H9 (cell line): ENCODE data around the gene CCIN. TPM values are rescaled to one million over a fixed set of nuclear protein-coding genes. Genes with fewer than 3 reads are reported as not detected.
"Not testable (repeated sequence)": the region's sequence is repeated elsewhere in the genome, so short reads cannot be mapped to it uniquely, and the experiment has no call there.

Experiments used
- DNase-seq: peaks from one replicate; pipeline ENCODE4 v3.0.0-alpha.2; 2017
- H2AFZ ChIP-seq: one replicate; pipeline ENCODE4 v1.6.1; 2013; ENCODE audit warnings: mild to moderate bottlenecking, low read length, control low read depth, moderate library complexity
- H2AK5ac ChIP-seq: 2 replicates; pipeline ENCODE4 v1.6.1; 2013; ENCODE audit warnings: low read length, control low read depth, mixed read lengths; ENCODE audit not compliant: insufficient read length
- H2BK120ac ChIP-seq: one replicate; pipeline ENCODE4 v1.6.1; 2013; ENCODE audit warnings: low read depth, mild to moderate bottlenecking, low read length, control low read depth, inconsistent platforms; ENCODE audit not compliant: poor library complexity, severe bottlenecking
- H2BK12ac ChIP-seq: 2 replicates; pipeline ENCODE4 v1.6.1; 2013; ENCODE audit warnings: low read length, control low read depth, mixed read lengths, low read depth; ENCODE audit not compliant: insufficient read length
- H2BK15ac ChIP-seq: 2 replicates; pipeline ENCODE4 v1.6.1; 2013; ENCODE audit warnings: low read depth, low read length, control low read depth
- H2BK20ac ChIP-seq: one replicate; pipeline ENCODE4 v1.6.1; 2013; ENCODE audit warnings: low read depth, mild to moderate bottlenecking, low read length, control low read depth, inconsistent platforms; ENCODE audit not compliant: poor library complexity, severe bottlenecking
- H2BK5ac ChIP-seq: 2 replicates; pipeline ENCODE4 v1.6.1; 2013; ENCODE audit warnings: low read length, control low read depth, mixed read lengths; ENCODE audit not compliant: insufficient read length
- H3K14ac ChIP-seq: 2 replicates; pipeline ENCODE4 v1.6.1; 2013; ENCODE audit warnings: low read length, control low read depth; ENCODE audit not compliant: insufficient read depth
- H3K18ac ChIP-seq: 2 replicates; pipeline ENCODE4 v1.6.1; 2013; ENCODE audit warnings: low read depth, mild to moderate bottlenecking, mixed read lengths, low read length, control low read depth; ENCODE audit not compliant: insufficient read length
- H3K23ac ChIP-seq: 2 replicates; pipeline ENCODE4 v1.6.1; 2013; ENCODE audit warnings: low read length, control low read depth, mixed read lengths, low read depth; ENCODE audit not compliant: insufficient read length
- H3K23me2 ChIP-seq: 2 replicates; pipeline ENCODE4 v1.6.1; 2013; ENCODE audit warnings: low read depth, mild to moderate bottlenecking, mixed read lengths, low read length, control low read depth; ENCODE audit not compliant: insufficient read length, poor library complexity, severe bottlenecking
- H3K27ac ChIP-seq: 2 replicates; pipeline ENCODE4 v1.5.1; 2013; ENCODE audit warnings: low read length, control low read depth, mixed read lengths, low read depth; ENCODE audit not compliant: insufficient read length
- H3K27me3 ChIP-seq: 2 replicates; pipeline ENCODE4 v1.6.1; 2013; ENCODE audit warnings: low read length, control low read depth, inconsistent platforms; ENCODE audit not compliant: insufficient read depth
- H3K4ac ChIP-seq: 2 replicates; pipeline ENCODE4 v1.6.1; 2013; ENCODE audit warnings: low read depth, mild to moderate bottlenecking, control low read depth, inconsistent platforms, low read length, moderate library complexity
- H3K4me1 ChIP-seq: 2 replicates; pipeline ENCODE4 v1.6.1; 2013; ENCODE audit warnings: low read length, control low read depth, inconsistent platforms; ENCODE audit not compliant: insufficient read depth
- H3K4me2 ChIP-seq: 2 replicates; pipeline ENCODE4 v1.6.1; 2013; ENCODE audit warnings: low read length, control low read depth, mixed read lengths; ENCODE audit not compliant: insufficient read length, insufficient read depth
- H3K56ac ChIP-seq: 2 replicates; pipeline ENCODE4 v1.6.1; 2013; ENCODE audit warnings: low read depth, mild to moderate bottlenecking, mixed read lengths, low read length, control low read depth; ENCODE audit not compliant: insufficient read length
- H3K79me1 ChIP-seq: 2 replicates; pipeline ENCODE4 v1.6.1; 2013; ENCODE audit warnings: low read depth, mild to moderate bottlenecking, moderate library complexity, low read length, control low read depth, inconsistent platforms; ENCODE audit not compliant: insufficient read depth, poor library complexity, severe bottlenecking
- H3K79me2 ChIP-seq: 2 replicates; pipeline ENCODE4 v1.6.1; 2013; ENCODE audit warnings: low read length, control low read depth, inconsistent platforms; ENCODE audit not compliant: insufficient read depth
- H3K9ac ChIP-seq: 2 replicates; pipeline ENCODE4 v1.6.1; 2013; ENCODE audit warnings: low read length, control low read depth, mixed read lengths; ENCODE audit not compliant: insufficient read length; ENCODE audit errors: extremely low read depth
- H3K9me3 ChIP-seq: one replicate; pipeline ENCODE4 v1.6.1; 2013; ENCODE audit warnings: low read depth, low read length, inconsistent platforms; ENCODE audit not compliant: control insufficient read depth
- H3T11ph ChIP-seq: one replicate; pipeline ENCODE4 v1.6.1; 2013; ENCODE audit warnings: mild to moderate bottlenecking, low read length, control low read depth, inconsistent platforms
- H4K20me1 ChIP-seq: one replicate; pipeline ENCODE4 v1.6.1; 2013; ENCODE audit not compliant: control insufficient read depth, insufficient read length, insufficient read depth
- H4K5ac ChIP-seq: 2 replicates; pipeline ENCODE4 v1.6.1; 2013; ENCODE audit warnings: low read depth, mild to moderate bottlenecking, mixed read lengths, low read length, control low read depth; ENCODE audit not compliant: insufficient read length
- H4K8ac ChIP-seq: replicated peaks from 2 replicates; pipeline ENCODE4 v1.6.1; 2013; ENCODE audit warnings: low read length, control low read depth, mixed read lengths, low read depth; ENCODE audit not compliant: insufficient read length
- H4K91ac ChIP-seq: 2 replicates; pipeline ENCODE4 v1.6.1; 2013; ENCODE audit warnings: low read depth, mild to moderate bottlenecking, moderate library complexity, mixed read lengths, low read length, control low read depth; ENCODE audit not compliant: insufficient read length
- H3K27ac Mint-ChIP-seq, 3 experiments: 2 replicates in 2 of 3; 3 replicates in 1 of 3; pipeline ENCODE4 v1.8.0; 2020 to 2021; ENCODE audit warnings: mixed read lengths in 3 of 3, mild to moderate bottlenecking in 1 of 3, moderate library complexity in 1 of 3
- H3K27me3 Mint-ChIP-seq: 2 replicates; pipeline ENCODE4 v1.8.0; 2021; ENCODE audit warnings: low read depth, mild to moderate bottlenecking, moderate library complexity, mixed read lengths
- H3K36me3 Mint-ChIP-seq, 3 experiments: 2 replicates in 2 of 3; 3 replicates in 1 of 3; pipeline ENCODE4 v1.8.0; 2020 to 2021; ENCODE audit warnings: low read depth in 3 of 3, mixed read lengths in 3 of 3; ENCODE audit not compliant: insufficient read depth in 1 of 3
- H3K4me1 Mint-ChIP-seq, 2 experiments: 2 replicates each; pipeline ENCODE4 v1.8.0; 2020; ENCODE audit warnings: mixed read lengths in 2 of 2
- H3K4me3 Mint-ChIP-seq, 2 experiments: 2 replicates in 1 of 2; 3 replicates in 1 of 2; pipeline ENCODE4 v1.8.0; 2020 to 2021; ENCODE audit warnings: mild to moderate bottlenecking in 2 of 2, mixed read lengths in 2 of 2, moderate library complexity in 1 of 2
- H3K9me3 Mint-ChIP-seq, 2 experiments: 2 replicates in 1 of 2; 3 replicates in 1 of 2; pipeline ENCODE4 v1.8.0; 2020; ENCODE audit warnings: mild to moderate bottlenecking in 2 of 2, mixed read lengths in 2 of 2, moderate library complexity in 1 of 2
- WGBS: extraction: QIAGEN DNeasy Blood & Tissue Kit; methylation state at CpG from one replicate; pipeline ENCODE4 v1.1.7; 2013; ENCODE audit warnings: missing lambda C conversion rate, low lambda C conversion rate, mixed read lengths; ENCODE audit not compliant: insufficient read length; ENCODE audit errors: extremely low coverage; 5-methylcytosine and 5-hydroxymethylcytosine counted together
- total RNA-seq: library from RNA; stranded (reverse); gene quantifications from 2 replicates; pipeline ENCODE4 v1.2.1, GENCODE V29; 2021
- TF ChIP-seq, protein P1 (sequence below): fragments of 200-600 bp; sonication (generic); conservative IDR thresholded peaks from 3 replicates; pipeline ENCODE4 v1.8.0; 2021; ENCODE audit warnings: antibody characterized with exemption, mild to moderate bottlenecking

The CCIN gene
- total RNA-seq, 1 experiment from 2014 or later, result not detected

DNA sequence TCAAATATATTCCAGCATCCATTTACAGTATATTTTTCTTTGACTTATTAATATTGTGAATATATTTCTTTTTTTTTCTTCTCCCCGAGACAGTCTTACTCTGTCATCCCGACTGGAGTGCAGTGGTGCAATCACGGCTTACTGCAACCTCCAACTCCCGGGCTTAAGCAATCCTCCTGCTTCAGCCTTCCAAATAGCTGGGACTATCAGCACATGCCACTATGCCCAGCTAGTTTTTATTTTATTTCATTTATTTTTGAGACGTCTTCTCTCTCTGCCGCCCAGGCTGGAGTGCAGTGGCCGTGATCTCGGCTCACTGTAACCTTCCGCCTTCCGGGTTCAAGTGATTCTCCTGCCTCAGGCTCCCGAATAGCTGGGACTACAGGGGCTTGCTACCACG lies 40.0 kb upstream of the CCIN start:
- Histone ChIP-seq H3T11ph (no peak overlapping the region), H2BK20ac (no peak overlapping the region), H3K79me2 (no peaks in the 10 kb centered on the region), H3K18ac (no peak overlapping the region), H4K91ac (no peak overlapping the region), H3K4ac (no peak overlapping the region), H2BK12ac (no peak overlapping the region), H3K79me1 (no peaks in the 10 kb centered on the region), H4K8ac (no peak overlapping the region), H2BK120ac (no peak overlapping the region), H3K23ac (no peak overlapping the region), H2BK15ac (no peak overlapping the region), H3K27ac (no peak overlapping the region), H3K14ac (no peak overlapping the region), H2BK5ac (no peak overlapping the region), H4K20me1 (no peaks in the 10 kb centered on the region), H3K27me3 (no peaks in the 10 kb centered on the region), H2AK5ac (no peak overlapping the region), H3K9ac (no peak overlapping the region), H3K56ac (no peak overlapping the region), H3K4me1 (peaks cover 2% of the 10 kb centered on the region; the same call in 1 of the 2 replicates), H3K9me3 (no peaks in the 10 kb centered on the region), H4K5ac (no peak overlapping the region), H2AFZ (no peak overlapping the region), H3K23me2 (no peaks in the 10 kb centered on the region), H3K4me2 (no peak overlapping the region)
- H3K27me3 Mint-ChIP-seq, result peaks cover 48% of the 10 kb centered on the region
- no CpG with 5 or more reads among the region's 12 CpGs for WGBS
- DNase-seq, result no peak
- H3K9me3 Mint-ChIP-seq, result no peaks in the 10 kb centered on the region
- TF ChIP-seq, protein P1, sequence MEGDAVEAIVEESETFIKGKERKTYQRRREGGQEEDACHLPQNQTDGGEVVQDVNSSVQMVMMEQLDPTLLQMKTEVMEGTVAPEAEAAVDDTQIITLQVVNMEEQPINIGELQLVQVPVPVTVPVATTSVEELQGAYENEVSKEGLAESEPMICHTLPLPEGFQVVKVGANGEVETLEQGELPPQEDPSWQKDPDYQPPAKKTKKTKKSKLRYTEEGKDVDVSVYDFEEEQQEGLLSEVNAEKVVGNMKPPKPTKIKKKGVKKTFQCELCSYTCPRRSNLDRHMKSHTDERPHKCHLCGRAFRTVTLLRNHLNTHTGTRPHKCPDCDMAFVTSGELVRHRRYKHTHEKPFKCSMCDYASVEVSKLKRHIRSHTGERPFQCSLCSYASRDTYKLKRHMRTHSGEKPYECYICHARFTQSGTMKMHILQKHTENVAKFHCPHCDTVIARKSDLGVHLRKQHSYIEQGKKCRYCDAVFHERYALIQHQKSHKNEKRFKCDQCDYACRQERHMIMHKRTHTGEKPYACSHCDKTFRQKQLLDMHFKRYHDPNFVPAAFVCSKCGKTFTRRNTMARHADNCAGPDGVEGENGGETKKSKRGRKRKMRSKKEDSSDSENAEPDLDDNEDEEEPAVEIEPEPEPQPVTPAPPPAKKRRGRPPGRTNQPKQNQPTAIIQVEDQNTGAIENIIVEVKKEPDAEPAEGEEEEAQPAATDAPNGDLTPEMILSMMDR, result no peak
- H3K27ac Mint-ChIP-seq, result no peak overlapping the region
- no peak overlapping the region for H3K4me3 Mint-ChIP-seq
- H3K4me1 Mint-ChIP-seq, result peaks cover 12 to 30% of the 10 kb centered on the region in 2 experiments
- H3K36me3 Mint-ChIP-seq, result no peaks in the 10 kb centered on the region; a peak in 1 of 7 replicates

DNA sequence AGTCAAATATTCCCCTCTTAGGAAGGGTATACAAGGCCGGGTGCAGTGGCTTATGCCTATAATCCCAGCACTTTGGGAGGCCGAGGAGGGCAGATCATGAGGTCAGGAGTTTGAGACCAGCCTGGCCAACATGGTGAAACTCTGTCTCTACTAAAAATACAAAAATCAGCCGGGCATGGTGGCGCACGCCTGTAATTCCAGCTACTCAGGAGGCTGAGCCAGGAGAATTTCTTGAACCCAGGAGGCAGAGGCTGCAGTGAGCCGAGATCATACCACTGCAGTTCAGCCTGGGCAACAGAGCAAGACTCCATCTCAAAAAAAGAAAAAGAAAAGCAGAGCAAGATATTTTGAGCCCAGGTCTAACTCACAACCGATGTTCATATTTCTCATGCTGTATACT lies 37.5 kb upstream of the CCIN start:
- H4K8ac ChIP-seq, H3K27ac ChIP-seq, H3K9me3 Mint-ChIP-seq, H4K91ac ChIP-seq, H2BK20ac ChIP-seq, H2AFZ ChIP-seq, H3K79me1 ChIP-seq, H3K27ac Mint-ChIP-seq, H3K9ac ChIP-seq, DNase-seq, H2BK5ac ChIP-seq, H3K14ac ChIP-seq, H3K79me2 ChIP-seq, H2AK5ac ChIP-seq, H3K27me3 ChIP-seq, H4K20me1 ChIP-seq, H2BK120ac ChIP-seq, H3K9me3 ChIP-seq, H3K23me2 ChIP-seq, H3K4me3 Mint-ChIP-seq, H4K5ac ChIP-seq, H2BK15ac ChIP-seq, H3K4me2 ChIP-seq, H3K23ac ChIP-seq, H3K4me1 ChIP-seq, H2BK12ac ChIP-seq, H3K18ac ChIP-seq, H3K36me3 Mint-ChIP-seq, H3T11ph ChIP-seq, H3K56ac ChIP-seq, H3K4ac ChIP-seq: not testable (repeated sequence)
- WGBS, result no CpG with 5 or more reads among the region's 7 CpGs
- Mint-ChIP-seq H3K4me1 (peaks cover 22 to 36% of the 10 kb centered on the region in 2 experiments), H3K27me3 (peaks cover 66% of the 10 kb centered on the region)
